ENCODE measurements around the gene ID2.

ID2 gene

DNA sequence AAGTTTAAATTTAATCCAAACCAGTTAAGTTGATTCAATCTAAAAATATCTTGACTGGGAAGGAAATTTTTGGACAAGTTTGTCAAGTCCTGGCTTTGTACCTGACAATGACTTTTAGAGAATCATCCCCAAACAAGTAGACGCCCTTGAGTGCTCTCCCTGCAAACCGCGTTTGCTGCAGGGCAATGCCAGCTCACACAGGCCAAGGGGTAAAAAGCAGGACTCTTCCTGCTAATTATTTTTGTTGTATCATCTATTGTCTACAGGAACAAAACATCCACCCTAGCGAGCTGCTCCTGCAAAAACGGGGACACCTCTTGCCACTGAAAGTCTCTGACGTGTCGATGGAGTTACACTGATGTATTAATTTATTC is 10.9 kb downstream of the ID2 start:
- Histone ChIP-seq H3K4me1 (ENCODE audit: control insufficient read depth, insufficient read depth, low read length) (no peaks in the 10 kb centered on the region; the same call in 1 of the 2 replicates), H3K27ac (ENCODE audit: extremely low read depth, low read depth, low read length) (no peak overlapping the region), H3K9me3 (ENCODE audit: control insufficient read depth, insufficient read depth, low read depth, low read length) (no peaks in the 10 kb centered on the region), H3K36me3 (ENCODE audit: control insufficient read depth in 2 of 2, insufficient read depth in 1 of 2, low read length in 2 of 2) (no peaks in the 10 kb centered on the region), H3K4me3 (ENCODE audit: low read depth, low read length) (no peak overlapping the region)
- TF ChIP-seq ZNF558 (tag by site-specific recombination; IDR thresholded peaks at IDR 0.05) (no peak), ZBTB1 (tag by site-specific recombination; IDR thresholded peaks at IDR 0.05) (no peak), ZNF571 (tag by site-specific recombination; IDR thresholded peaks at IDR 0.05) (no peak), ZNF274 (IDR thresholded peaks at IDR 0.05; ENCODE audit: low read length) (no peak), ZNF274 (tag by site-specific recombination; IDR thresholded peaks at IDR 0.05; ENCODE audit: borderline replicate concordance) (no peak), OVOL3 (tag by site-specific recombination; IDR thresholded peaks at IDR 0.05) (no peak), ZNF239 (tag by site-specific recombination; IDR thresholded peaks at IDR 0.05) (no peak)
- TF ChIP-seq, protein P1, sequence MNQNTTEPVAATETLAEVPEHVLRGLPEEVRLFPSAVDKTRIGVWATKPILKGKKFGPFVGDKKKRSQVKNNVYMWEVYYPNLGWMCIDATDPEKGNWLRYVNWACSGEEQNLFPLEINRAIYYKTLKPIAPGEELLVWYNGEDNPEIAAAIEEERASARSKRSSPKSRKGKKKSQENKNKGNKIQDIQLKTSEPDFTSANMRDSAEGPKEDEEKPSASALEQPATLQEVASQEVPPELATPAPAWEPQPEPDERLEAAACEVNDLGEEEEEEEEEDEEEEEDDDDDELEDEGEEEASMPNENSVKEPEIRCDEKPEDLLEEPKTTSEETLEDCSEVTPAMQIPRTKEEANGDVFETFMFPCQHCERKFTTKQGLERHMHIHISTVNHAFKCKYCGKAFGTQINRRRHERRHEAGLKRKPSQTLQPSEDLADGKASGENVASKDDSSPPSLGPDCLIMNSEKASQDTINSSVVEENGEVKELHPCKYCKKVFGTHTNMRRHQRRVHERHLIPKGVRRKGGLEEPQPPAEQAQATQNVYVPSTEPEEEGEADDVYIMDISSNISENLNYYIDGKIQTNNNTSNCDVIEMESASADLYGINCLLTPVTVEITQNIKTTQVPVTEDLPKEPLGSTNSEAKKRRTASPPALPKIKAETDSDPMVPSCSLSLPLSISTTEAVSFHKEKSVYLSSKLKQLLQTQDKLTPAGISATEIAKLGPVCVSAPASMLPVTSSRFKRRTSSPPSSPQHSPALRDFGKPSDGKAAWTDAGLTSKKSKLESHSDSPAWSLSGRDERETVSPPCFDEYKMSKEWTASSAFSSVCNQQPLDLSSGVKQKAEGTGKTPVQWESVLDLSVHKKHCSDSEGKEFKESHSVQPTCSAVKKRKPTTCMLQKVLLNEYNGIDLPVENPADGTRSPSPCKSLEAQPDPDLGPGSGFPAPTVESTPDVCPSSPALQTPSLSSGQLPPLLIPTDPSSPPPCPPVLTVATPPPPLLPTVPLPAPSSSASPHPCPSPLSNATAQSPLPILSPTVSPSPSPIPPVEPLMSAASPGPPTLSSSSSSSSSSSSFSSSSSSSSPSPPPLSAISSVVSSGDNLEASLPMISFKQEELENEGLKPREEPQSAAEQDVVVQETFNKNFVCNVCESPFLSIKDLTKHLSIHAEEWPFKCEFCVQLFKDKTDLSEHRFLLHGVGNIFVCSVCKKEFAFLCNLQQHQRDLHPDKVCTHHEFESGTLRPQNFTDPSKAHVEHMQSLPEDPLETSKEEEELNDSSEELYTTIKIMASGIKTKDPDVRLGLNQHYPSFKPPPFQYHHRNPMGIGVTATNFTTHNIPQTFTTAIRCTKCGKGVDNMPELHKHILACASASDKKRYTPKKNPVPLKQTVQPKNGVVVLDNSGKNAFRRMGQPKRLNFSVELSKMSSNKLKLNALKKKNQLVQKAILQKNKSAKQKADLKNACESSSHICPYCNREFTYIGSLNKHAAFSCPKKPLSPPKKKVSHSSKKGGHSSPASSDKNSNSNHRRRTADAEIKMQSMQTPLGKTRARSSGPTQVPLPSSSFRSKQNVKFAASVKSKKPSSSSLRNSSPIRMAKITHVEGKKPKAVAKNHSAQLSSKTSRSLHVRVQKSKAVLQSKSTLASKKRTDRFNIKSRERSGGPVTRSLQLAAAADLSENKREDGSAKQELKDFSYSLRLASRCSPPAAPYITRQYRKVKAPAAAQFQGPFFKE (tag by site-specific recombination; IDR thresholded peaks at IDR 0.05; ENCODE audit: borderline replicate concordance) = no peak
- ChIA-PET CTCF (interaction anchor here (0.6 to 2.0 kb wide), 26 partner anchors 12 to 1641 kb away, joined by 3 to 11 read pairs (median 4); no protein-coding TSS in a partner anchor), POLR2A (interaction anchor here (1.8 kb wide), 1 partner anchor 11 kb away, joined by 11 read pairs; the partner anchor contains the start of gene ID2)

DNA sequence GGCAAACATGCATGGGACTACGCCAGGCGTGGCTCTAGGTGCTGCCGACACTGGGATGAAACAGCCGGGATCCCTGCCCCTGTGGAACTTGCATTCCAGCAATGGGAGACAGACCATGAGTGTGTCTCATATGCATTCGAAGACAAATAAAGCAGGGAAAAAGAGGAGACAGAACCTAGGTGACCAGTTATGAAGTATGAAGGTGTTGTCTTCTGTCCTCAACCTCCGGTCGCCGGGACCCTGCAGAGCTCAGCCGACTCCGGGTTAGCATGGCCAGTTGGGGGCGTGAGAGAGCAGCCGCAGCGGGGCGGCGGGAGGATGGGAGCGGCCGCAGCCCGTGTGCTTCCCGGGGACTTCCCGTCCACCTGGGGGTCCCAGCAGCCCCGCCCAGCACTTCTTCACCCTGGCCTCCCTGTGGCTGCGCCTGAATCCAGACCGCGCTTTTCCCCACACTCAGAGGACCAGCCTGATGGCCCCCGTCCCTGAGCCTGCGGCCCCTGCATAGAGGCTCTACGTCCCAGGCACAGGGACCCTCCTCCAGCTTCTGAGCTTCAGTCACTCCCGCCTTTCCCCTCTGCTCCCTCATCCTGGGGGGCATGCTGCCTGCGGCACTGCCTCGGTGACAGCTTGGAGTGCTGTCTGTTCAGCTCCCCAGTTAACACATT is 11.4 kb downstream of the ID2 start:
- Histone ChIP-seq H3K9me3 (ENCODE audit: control insufficient read depth, insufficient read depth, low read depth, low read length) (no peaks in the 10 kb centered on the region), H3K4me1 (ENCODE audit: control insufficient read depth, insufficient read depth, low read length) (no peaks in the 10 kb centered on the region; the same call in 1 of the 2 replicates), H3K27ac (ENCODE audit: extremely low read depth, low read depth, low read length) (no peak overlapping the region), H3K4me3 (ENCODE audit: low read depth, low read length) (peak overlapping the region; percentile 18; the same call in 1 of the 2 replicates), H3K36me3 (ENCODE audit: control insufficient read depth in 2 of 2, insufficient read depth in 1 of 2, low read length in 2 of 2) (no peaks in the 10 kb centered on the region)
- ChIA-PET POLR2A (interaction anchor here (1.0 to 1.8 kb wide), 2 partner anchors 9 to 11 kb away, joined by 3 to 11 read pairs; partner anchors contain the start of gene ID2), CTCF (interaction anchor here (0.6 to 2.0 kb wide), 32 partner anchors 9 to 1641 kb away, joined by 3 to 11 read pairs (median 4); no protein-coding TSS in a partner anchor)
- TF ChIP-seq, protein P2, sequence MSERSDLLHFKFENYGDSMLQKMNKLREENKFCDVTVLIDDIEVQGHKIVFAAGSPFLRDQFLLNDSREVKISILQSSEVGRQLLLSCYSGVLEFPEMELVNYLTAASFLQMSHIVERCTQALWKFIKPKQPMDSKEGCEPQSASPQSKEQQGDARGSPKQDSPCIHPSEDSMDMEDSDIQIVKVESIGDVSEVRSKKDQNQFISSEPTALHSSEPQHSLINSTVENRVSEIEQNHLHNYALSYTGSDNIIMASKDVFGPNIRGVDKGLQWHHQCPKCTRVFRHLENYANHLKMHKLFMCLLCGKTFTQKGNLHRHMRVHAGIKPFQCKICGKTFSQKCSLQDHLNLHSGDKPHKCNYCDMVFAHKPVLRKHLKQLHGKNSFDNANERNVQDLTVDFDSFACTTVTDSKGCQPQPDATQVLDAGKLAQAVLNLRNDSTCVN (tag by site-specific recombination; optimal IDR thresholded peaks at IDR 0.05) = peak; percentile 10
- TF ChIP-seq GLIS2 (tag by site-specific recombination; IDR thresholded peaks at IDR 0.05) (peak; percentile 35; the same call in 1 of the 2 replicates), GLIS1 (tag by site-specific recombination; IDR thresholded peaks at IDR 0.05) (peak; percentile 71), ZNF654 (tag by site-specific recombination; IDR thresholded peaks at IDR 0.05; ENCODE audit: low read depth) (peak; percentile 57), ZBTB17 (tag by site-specific recombination; IDR thresholded peaks at IDR 0.05) (peak; percentile 31; the same call in 1 of the 2 replicates), ZIC2 (tag by site-specific recombination; IDR thresholded peaks at IDR 0.05) (peak; percentile 59), ZNF302 (tag by site-specific recombination; IDR thresholded peaks at IDR 0.05; ENCODE audit: low read depth) (no peak), ZNF777 (tag by site-specific recombination; IDR thresholded peaks at IDR 0.05; ENCODE audit: borderline replicate concordance) (no peak)
- TF ChIP-seq, protein P3, sequence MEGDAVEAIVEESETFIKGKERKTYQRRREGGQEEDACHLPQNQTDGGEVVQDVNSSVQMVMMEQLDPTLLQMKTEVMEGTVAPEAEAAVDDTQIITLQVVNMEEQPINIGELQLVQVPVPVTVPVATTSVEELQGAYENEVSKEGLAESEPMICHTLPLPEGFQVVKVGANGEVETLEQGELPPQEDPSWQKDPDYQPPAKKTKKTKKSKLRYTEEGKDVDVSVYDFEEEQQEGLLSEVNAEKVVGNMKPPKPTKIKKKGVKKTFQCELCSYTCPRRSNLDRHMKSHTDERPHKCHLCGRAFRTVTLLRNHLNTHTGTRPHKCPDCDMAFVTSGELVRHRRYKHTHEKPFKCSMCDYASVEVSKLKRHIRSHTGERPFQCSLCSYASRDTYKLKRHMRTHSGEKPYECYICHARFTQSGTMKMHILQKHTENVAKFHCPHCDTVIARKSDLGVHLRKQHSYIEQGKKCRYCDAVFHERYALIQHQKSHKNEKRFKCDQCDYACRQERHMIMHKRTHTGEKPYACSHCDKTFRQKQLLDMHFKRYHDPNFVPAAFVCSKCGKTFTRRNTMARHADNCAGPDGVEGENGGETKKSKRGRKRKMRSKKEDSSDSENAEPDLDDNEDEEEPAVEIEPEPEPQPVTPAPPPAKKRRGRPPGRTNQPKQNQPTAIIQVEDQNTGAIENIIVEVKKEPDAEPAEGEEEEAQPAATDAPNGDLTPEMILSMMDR (tag by site-specific recombination; IDR thresholded peaks at IDR 0.05) = peak; percentile 68
